ENCODE measurements around the gene GAS6.

GRCh38 chr13:113848431-113849260 is 15.2 kb downstream of the GAS6 start:
- TF ChIP-seq RBM17 (IDR thresholded peaks at IDR 0.05; ENCODE audit: borderline replicate concordance, low read depth, low read length) (no peak), CTCF (IDR thresholded peaks at IDR 0.05 in 2 of 3, conservative IDR thresholded peaks at IDR 0.05 in 1 of 3; ENCODE audit: insufficient read depth in 2 of 3, low read depth in 1 of 3, low read length in 3 of 3) (no peak), ZNF217 (CRISPR knock-in tag; IDR thresholded peaks at IDR 0.05) (no peak), ZNF274 (IDR thresholded peaks at IDR 0.05; ENCODE audit: borderline replicate concordance, low read depth, low read length) (no peak), SREBF2 (CRISPR knock-in tag; IDR thresholded peaks at IDR 0.05) (no peak), POLR2AphosphoS5 (IDR thresholded peaks at IDR 0.05; ENCODE audit: control insufficient read depth, insufficient read depth, low read depth, low read length) (no peak)

All from K562 (cell line).